ENCODE results near the gene ITGA3. TPM values are rescaled to one million over a fixed set of nuclear protein-coding genes. Genes with fewer than 3 reads are reported as not detected.

ITGA3 gene
- total and polyA plus RNA-seq, 2 of the 13 experiments (the other 11 are each of a cell fraction or from before 2014, with no cell fraction given): 0.48 to 0.69 TPM

- TF ChIP-seq ARID4A (CRISPR knock-in tag; IDR thresholded peaks at IDR 0.05; ENCODE audit: borderline replicate concordance): peak; percentile 26; the same call in 1 of the 2 replicates
- TF ChIP-seq ZMYM3 (CRISPR knock-in tag; IDR thresholded peaks at IDR 0.05): no peak
- TF ChIP-seq ZNF17 (CRISPR knock-in tag; IDR thresholded peaks at IDR 0.05): no peak
- TF ChIP-seq KLF11 (CRISPR knock-in tag; IDR thresholded peaks at IDR 0.05): no peak
- TF ChIP-seq HCFC1 (IDR thresholded peaks at IDR 0.05; ENCODE audit: low read depth, low read length): no peak
- peak in 1 of 2 experiments; percentile 13; a peak in 1 of 4 replicates for TF ChIP-seq EP300 (IDR thresholded peaks at IDR 0.05; ENCODE audit: low read depth in 2 of 2, low read length in 2 of 2)
- TF ChIP-seq EP300 (CRISPR knock-in tag; IDR thresholded peaks at IDR 0.05; ENCODE audit: borderline replicate concordance): no peak
- TF ChIP-seq ZNF101 (CRISPR knock-in tag; IDR thresholded peaks at IDR 0.05; ENCODE audit: borderline replicate concordance, low read depth): no peak
- TF ChIP-seq GLMP (CRISPR knock-in tag; IDR thresholded peaks at IDR 0.05; ENCODE audit: borderline replicate concordance): no peak
- TF ChIP-seq PATZ1 (CRISPR knock-in tag; IDR thresholded peaks at IDR 0.05): peak; percentile 75
- TF ChIP-seq ATM (IDR thresholded peaks at IDR 0.05; ENCODE audit: borderline replicate concordance): no peak
- no peak for TF ChIP-seq IRF2 (CRISPR knock-in tag; IDR thresholded peaks at IDR 0.05)
- no peak for TF ChIP-seq PAF1 (CRISPR knock-in tag; IDR thresholded peaks at IDR 0.05)
- TF ChIP-seq SP2 (CRISPR knock-in tag; IDR thresholded peaks at IDR 0.05): no peak
- no peak for TF ChIP-seq ZNF703 (CRISPR knock-in tag; IDR thresholded peaks at IDR 0.05; ENCODE audit: borderline replicate concordance)
- no peak for TF ChIP-seq TEAD2 (CRISPR knock-in tag; IDR thresholded peaks at IDR 0.05)
- no peak for TF ChIP-seq ZNF362 (CRISPR knock-in tag; IDR thresholded peaks at IDR 0.05; ENCODE audit: borderline replicate concordance)
- no peak for TF ChIP-seq ZNF639 (CRISPR knock-in tag; conservative IDR thresholded peaks at IDR 0.05)
Observed at GRCh38 chr17:50036455-50037261, 19.3 kb upstream of the ITGA3 start (continued).
